NB4 (cell line): Measurements from ENCODE around the gene GPR84.

Source experiments
- CTCF ChIP-seq: IDR thresholded peaks from one replicate; pipeline ENCODE4 v1.5.1; 2012; ENCODE audit warnings: low read depth, low read length
- MAX ChIP-seq: IDR thresholded peaks from 2 replicates; pipeline ENCODE4 v1.6.1; 2011; ENCODE audit warnings: low read depth, low read length
- POLR2A ChIP-seq: IDR thresholded peaks from 2 replicates; pipeline ENCODE4 v1.6.1; 2011; ENCODE audit warnings: mild to moderate bottlenecking; ENCODE audit not compliant: insufficient read length; ENCODE audit errors: extremely low read depth

GRCh38 chr12:54341378-54342300, 22.6 kb downstream of the GPR84 start:
- TF ChIP-seq CTCF, result no peak
- TF ChIP-seq POLR2A, result no peak
- no peak for TF ChIP-seq MAX
